DOHH2 (cell line): ENCODE measurements around the gene CARD11.

Source experiments
- EZH2phosphoT487 ChIP-seq: fragments of 200-600 bp; sonication (generic); IDR thresholded peaks from 2 replicates; pipeline ENCODE4 v1.6.1; 2017; ENCODE audit warnings: borderline replicate concordance, mild to moderate bottlenecking, antibody characterized with exemption, low read length, moderate library complexity, mixed read lengths
- TF ChIP-seq, protein P1 (sequence below): fragments of 200-600 bp; sonication (generic); IDR thresholded peaks from one replicate; pipeline ENCODE4 v1.5.1; 2014; ENCODE audit warnings: antibody characterized with exemption, mild to moderate bottlenecking, low read depth, low read length; ENCODE audit not compliant: poor library complexity, severe bottlenecking

DNA sequence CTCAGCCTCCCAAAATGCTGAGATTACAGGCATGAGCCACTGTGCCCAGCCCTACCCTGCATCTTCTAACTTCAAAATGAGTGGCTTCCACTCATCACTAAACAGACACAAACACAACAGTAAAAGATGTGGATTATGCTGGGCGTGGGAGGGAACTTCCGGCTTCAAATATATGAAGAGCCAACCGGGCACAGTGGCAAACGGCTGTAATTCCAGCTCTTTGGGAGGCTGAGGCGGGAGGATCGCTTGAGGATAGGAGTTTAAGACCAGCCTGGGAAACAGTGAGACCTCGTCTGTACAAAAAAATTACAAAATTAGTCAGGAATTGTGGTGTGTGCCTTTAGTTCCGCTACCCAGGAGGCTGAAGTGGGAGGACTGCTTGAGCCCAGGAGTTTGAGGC lies 107.4 kb downstream of the CARD11 start:
- TF ChIP-seq, protein P1, sequence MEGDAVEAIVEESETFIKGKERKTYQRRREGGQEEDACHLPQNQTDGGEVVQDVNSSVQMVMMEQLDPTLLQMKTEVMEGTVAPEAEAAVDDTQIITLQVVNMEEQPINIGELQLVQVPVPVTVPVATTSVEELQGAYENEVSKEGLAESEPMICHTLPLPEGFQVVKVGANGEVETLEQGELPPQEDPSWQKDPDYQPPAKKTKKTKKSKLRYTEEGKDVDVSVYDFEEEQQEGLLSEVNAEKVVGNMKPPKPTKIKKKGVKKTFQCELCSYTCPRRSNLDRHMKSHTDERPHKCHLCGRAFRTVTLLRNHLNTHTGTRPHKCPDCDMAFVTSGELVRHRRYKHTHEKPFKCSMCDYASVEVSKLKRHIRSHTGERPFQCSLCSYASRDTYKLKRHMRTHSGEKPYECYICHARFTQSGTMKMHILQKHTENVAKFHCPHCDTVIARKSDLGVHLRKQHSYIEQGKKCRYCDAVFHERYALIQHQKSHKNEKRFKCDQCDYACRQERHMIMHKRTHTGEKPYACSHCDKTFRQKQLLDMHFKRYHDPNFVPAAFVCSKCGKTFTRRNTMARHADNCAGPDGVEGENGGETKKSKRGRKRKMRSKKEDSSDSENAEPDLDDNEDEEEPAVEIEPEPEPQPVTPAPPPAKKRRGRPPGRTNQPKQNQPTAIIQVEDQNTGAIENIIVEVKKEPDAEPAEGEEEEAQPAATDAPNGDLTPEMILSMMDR, result no peak
- TF ChIP-seq EZH2phosphoT487, result no peak
